GM18508 (cell line): ENCODE data around the gene LEPROT.
"Not testable (repeated sequence)": the region's sequence is repeated elsewhere in the genome, so short reads cannot be mapped to it uniquely, and the experiment has no call there.

ENCODE experiments used
- ATAC-seq: cut with Tn5 transposase; IDR thresholded peaks from one replicate; pipeline ENCODE4 v1.9.1; 2021; ENCODE audit warnings: moderate number of reproducible peaks; ENCODE audit not compliant: insufficient read depth, unreplicated experiment

Gene LEPROT

GRCh38 chr1:65434255-65434654 lies 13.8 kb downstream of the LEPROT start:
- ATAC-seq: no peak

GRCh38 chr1:65434760-65435159 lies 14.3 kb downstream of the LEPROT start:
- ATAC-seq: no peak

- ATAC-seq: no peak
These were observed 15.5 kb downstream of the LEPROT start for GRCh38 chr1:65435987-65436386.

GRCh38 chr1:65437616-65438015 lies 17.1 kb downstream of the LEPROT start:
- no peak for ATAC-seq

- ATAC-seq: no peak
These were observed 19.9 kb downstream of the LEPROT start for GRCh38 chr1:65440322-65440900.

GRCh38 chr1:65440915-65441314 lies 20.4 kb downstream of the LEPROT start:
- no peak for ATAC-seq

- no peak for ATAC-seq
These were observed 21.0 kb downstream of the LEPROT start for GRCh38 chr1:65441464-65441863.

- ATAC-seq: no peak
These were observed 22.0 kb downstream of the LEPROT start for GRCh38 chr1:65442442-65442841.

- ATAC-seq: no peak
These were observed 23.2 kb downstream of the LEPROT start for GRCh38 chr1:65443647-65444046.

- ATAC-seq: no peak
These were observed 23.7 kb downstream of the LEPROT start for GRCh38 chr1:65444128-65444640.

- no peak for ATAC-seq
These were observed 25.4 kb downstream of the LEPROT start for GRCh38 chr1:65445837-65446236.

- ATAC-seq: no peak
These were observed 28.9 kb downstream of the LEPROT start for GRCh38 chr1:65449214-65449823.

- not testable (repeated sequence) for ATAC-seq
These were observed 35.2 kb downstream of the LEPROT start for GRCh38 chr1:65455678-65456077.

- ATAC-seq: no peak
These were observed 36.0 kb downstream of the LEPROT start for GRCh38 chr1:65456481-65456880.

- ATAC-seq: no peak
These were observed 37.4 kb downstream of the LEPROT start for GRCh38 chr1:65457868-65458267.

- no peak for ATAC-seq
These were observed 38.4 kb downstream of the LEPROT start for GRCh38 chr1:65458730-65459396.

- ATAC-seq: peak; percentile 76
These were observed 38.9 kb downstream of the LEPROT start for GRCh38 chr1:65459397-65459768.

- ATAC-seq: not testable (repeated sequence)
These were observed 45.4 kb downstream of the LEPROT start for GRCh38 chr1:65465837-65466236.

- no peak for ATAC-seq
These were observed 47.1 kb downstream of the LEPROT start for GRCh38 chr1:65467536-65467935.

- ATAC-seq: no peak
These were observed 48.8 kb downstream of the LEPROT start for GRCh38 chr1:65469126-65469888.

GRCh38 chr1:65469889-65470340 lies 49.4 kb downstream of the LEPROT start:
- no peak for ATAC-seq
